ENCODE data around the gene ORM1. TPM values are rescaled to one million over a fixed set of nuclear protein-coding genes. Genes with fewer than 3 reads are reported as not detected.

Gene ORM1
- total and polyA plus RNA-seq, 2 of the 8 experiments (the other 6 are each of a cell fraction or from before 2014, with no cell fraction given): 0.32 TPM; not detected in 1

GRCh38 chr9:114375386-114376175, 52.7 kb downstream of the ORM1 start (continued):
- TF ChIP-seq GABPA (IDR thresholded peaks at IDR 0.05; ENCODE audit: borderline replicate concordance, insufficient read depth, low read length): no peak
- TF ChIP-seq SP2 (IDR thresholded peaks at IDR 0.05; ENCODE audit: low read length): no peak
- no peak for TF ChIP-seq CTBP2 (IDR thresholded peaks at IDR 0.05; ENCODE audit: borderline replicate concordance, insufficient read depth, insufficient read length, low read length)

Other genes starting within 250 kb of the ORM1 start
- gene AMBP, start 244.8 kb upstream of the ORM1 start, total RNA-seq (2021; fragmentation: NEBNext Ultra II Directional; extraction: Animal tissue kit (Norgen Biotek cat#: 25700)): 3.0 and 3.1 TPM in 2 replicates
- gene AMBP, start 244.8 kb upstream of the ORM1 start, polyA plus RNA-seq (2011; rRNA removed): 4.0 and 4.9 TPM in 2 replicates
- 3.4 and 3.9 TPM in 2 replicates for gene KIF12, start 223.8 kb upstream of the ORM1 start, total RNA-seq (2021; fragmentation: NEBNext Ultra II Directional; extraction: Animal tissue kit (Norgen Biotek cat#: 25700))
- 2.9 and 5.2 TPM in 2 replicates for gene KIF12, start 223.8 kb upstream of the ORM1 start, polyA plus RNA-seq (2011; rRNA removed)
- 22.5 and 22.8 TPM in 2 replicates for gene COL27A1, start 167.6 kb upstream of the ORM1 start, total RNA-seq (2021; fragmentation: NEBNext Ultra II Directional; extraction: Animal tissue kit (Norgen Biotek cat#: 25700))
- gene COL27A1, start 167.6 kb upstream of the ORM1 start, polyA plus RNA-seq (2011; rRNA removed): 15.1 and 26.0 TPM in 2 replicates
- gene ORM2, start 6.8 kb downstream of the ORM1 start, total RNA-seq (2021; fragmentation: NEBNext Ultra II Directional; extraction: Animal tissue kit (Norgen Biotek cat#: 25700)): 0.90 TPM in 1 of 2 replicates, not detected in the other
- gene ORM2, start 6.8 kb downstream of the ORM1 start, polyA plus RNA-seq (2011; rRNA removed): 0.66 and 1.3 TPM in 2 replicates
- gene AKNA, start 64.9 kb downstream of the ORM1 start, total RNA-seq (2021; fragmentation: NEBNext Ultra II Directional; extraction: Animal tissue kit (Norgen Biotek cat#: 25700)): 25.9 and 27.4 TPM in 2 replicates
- gene AKNA, start 64.9 kb downstream of the ORM1 start, polyA plus RNA-seq (2011; rRNA removed): 21.0 and 28.3 TPM in 2 replicates
- 7.4 and 7.7 TPM in 2 replicates for gene WHRN, start 182.4 kb downstream of the ORM1 start, total RNA-seq (2021; fragmentation: NEBNext Ultra II Directional; extraction: Animal tissue kit (Norgen Biotek cat#: 25700))
- gene WHRN, start 182.4 kb downstream of the ORM1 start, polyA plus RNA-seq (2011; rRNA removed): 4.4 and 8.3 TPM in 2 replicates

Measured in H1 (cell line).